Mesenteric fat pad (tissue), 1 donor: ENCODE measurements around the gene TBCD. TPM values are rescaled to one million over a fixed set of nuclear protein-coding genes. Genes with fewer than 3 reads are reported as not detected.

ENCODE experiments used
- DNase-seq: peaks from one replicate; pipeline ENCODE4 v3.0.0-alpha.2; 2020; ENCODE audit warnings: low spot score
- total RNA-seq: library from RNA; stranded (reverse); fragmentation: NEBNext Ultra II Directional; extraction: Animal tissue kit (Norgen Biotek cat#: 25700); gene quantifications from one replicate; pipeline ENCODE4 v1.2.1, GENCODE V29; 2021
- donor health status: DM: yes; HTN: yes; CAD: no.

Gene TBCD
- total RNA-seq, 1 donor from 2014 or later = 128 TPM

DNA sequence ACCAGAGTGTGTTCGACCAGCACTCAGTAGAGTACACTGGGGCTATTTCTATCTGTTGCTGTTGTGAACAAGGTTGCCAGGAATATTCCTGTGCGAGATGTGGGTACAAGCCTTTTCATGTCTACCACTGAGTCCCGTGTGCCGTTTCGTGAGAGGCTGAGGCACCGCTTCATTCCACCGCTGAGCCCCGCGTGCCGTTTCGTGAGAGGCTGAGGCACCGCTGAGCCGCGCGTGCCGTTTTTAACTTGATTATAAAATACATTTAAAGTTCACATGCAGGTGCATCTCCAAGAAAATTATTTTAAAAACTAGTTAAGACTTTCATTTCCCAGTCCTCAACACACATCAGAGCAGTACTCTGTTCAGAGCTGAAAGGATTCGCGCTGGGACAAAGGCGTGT is 166.6 kb downstream of the TBCD start:
- no peak for DNase-seq

DNA sequence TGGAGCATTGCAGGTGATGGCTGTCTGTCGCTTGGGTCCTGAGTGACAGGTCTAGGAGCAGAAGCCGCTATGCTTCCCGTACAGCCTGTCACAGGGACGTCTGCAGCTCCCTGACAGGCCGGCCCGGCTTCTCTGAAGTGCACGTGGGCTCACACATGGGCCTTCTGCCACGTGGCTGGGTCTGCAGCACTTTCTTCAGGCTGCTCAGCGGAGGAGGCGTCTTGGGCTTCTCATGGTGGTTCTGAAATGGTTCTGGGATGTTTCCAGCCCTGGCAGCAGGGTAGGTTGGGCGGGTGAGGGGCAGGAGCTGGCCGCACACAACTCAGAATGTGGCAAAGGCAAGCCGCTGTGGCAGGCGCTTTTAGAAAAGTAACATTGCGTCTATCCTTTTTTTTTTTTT is 168.3 kb downstream of the TBCD start:
- no peak for DNase-seq

DNA sequence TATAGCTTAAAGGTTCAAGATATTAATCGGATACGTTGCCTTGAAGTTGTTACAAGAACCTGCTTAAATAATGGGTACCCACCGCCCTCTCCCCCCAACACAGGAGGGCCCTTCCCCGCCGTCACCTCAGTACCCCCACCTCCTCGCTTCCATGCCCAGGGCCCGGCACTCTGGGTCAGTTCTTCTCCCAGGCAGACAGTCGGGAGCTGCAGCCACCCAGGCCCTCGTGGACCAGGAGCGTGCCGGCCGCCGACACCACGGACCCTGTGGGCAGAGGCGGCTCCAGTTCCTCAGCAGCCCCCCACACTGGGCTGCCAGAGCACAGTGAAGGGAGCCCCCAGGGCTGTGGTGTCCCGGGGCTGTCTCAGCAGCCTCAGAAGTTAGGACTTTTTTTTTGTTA is 168.8 kb downstream of the TBCD start:
- no peak for DNase-seq

DNA sequence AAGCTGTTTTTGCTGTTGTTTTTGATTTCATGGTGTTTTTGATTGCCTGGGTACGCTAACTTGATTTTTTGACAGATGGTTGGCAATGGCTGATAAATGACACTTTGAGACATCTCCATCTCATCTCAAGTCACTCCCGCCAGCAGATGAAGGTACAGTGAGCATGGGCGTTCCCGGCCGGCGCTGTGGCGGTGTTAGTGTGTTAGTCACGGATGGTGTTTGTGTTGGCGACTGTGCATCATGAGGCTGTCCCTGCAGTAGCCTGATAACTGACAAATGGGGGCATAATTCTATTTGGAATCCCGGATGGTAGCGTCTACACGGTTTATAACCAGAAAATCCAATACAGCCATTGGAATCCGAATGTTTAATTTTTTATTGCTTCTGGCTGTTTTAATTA is 169.6 kb downstream of the TBCD start:
- no peak for DNase-seq

DNA sequence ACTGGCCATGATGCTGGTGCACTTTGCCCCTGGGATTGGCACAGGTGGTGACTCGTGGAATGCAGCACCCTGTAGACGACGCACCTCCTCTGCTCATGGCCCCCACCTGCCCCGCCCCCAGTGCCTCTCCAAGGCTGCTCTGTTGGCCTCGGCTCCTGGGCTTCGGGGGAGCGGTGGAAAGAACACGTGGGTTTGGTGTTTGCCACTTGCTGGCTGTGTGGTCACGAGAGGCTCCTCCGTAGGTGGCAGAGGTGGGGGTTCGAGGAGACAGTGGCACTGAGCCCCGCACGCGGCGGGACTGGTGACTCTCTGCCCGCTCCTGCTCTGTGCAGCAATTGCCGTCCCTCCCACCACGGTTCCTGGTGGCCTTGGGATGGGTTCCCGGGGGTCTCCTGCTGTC is 170.8 kb downstream of the TBCD start:
- DNase-seq = no peak

DNA sequence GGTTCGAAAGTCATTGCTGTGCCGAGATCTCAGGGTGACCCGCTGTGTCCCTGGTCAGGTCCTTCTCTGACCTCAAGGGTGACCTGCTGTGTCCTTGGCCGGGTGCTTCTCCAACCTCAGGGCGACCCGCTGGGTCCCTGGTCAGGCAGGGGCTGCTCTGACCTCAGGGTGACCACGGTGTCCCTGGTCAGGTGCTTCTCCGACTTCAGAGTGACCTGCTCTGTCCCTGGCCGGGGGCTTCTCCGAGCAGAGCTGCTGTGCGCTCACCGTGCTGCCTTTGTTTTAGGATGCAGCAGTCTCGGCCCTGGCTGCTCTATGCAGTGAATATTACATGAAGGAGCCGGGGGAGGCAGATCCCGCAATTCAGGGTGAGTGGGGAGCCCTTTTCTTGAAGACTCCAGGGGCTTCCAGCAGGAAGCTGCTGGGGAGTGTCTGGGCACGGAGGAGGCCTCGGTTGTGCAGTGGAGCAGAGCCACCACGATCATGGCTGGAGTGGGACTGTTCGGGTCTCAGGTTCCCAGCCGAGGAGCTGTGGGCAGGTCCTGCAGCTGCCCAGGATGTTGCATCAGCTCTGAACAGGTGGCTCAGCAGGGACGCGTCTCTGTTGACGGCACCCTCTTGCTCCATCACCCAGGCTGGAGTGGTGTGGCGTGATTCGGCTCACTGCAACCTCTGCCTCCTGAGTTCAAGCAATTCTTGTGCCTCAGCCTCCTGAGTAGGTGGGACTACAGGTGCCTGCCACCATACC is 171.7 kb downstream of the TBCD start:
- DNase-seq = no peak

DNA sequence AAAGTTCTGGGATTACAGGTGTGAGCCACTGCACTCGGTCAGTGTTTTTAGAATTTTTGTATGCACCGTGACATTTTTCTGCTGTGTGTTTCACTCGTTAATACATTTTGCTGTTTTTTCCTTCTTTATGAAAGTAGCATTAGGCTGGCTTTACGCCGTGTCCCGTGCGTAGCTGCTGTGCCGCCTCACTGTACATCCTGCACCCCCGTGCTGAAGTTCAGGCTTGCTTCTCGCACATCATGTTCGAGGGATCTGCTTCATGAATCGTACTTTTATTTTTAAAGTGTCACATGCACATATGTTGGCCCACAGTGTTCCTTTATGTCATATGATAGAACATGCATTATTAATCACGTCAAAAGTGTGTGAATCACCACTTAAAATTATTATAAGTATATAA is 172.3 kb downstream of the TBCD start:
- DNase-seq = no peak

DNA sequence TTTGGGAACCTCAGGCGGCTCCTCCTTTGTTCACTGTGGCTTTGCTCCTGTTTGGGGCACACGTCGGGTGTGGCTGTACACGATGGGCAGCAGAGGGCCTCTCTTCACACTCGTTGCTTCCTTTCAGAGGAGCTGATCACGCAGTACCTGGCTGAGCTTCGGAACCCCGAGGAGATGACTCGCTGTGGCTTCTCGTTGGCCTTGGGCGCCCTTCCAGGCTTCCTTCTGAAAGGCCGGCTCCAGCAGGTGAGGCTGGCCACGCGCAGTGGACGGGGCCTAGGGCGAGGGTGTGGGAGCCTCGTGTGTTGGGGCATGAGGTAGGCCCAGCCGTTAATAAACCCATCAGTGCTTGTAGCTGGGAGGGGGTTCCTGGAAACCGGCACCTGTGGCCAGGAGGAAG is 172.9 kb downstream of the TBCD start:
- no peak for DNase-seq

DNA sequence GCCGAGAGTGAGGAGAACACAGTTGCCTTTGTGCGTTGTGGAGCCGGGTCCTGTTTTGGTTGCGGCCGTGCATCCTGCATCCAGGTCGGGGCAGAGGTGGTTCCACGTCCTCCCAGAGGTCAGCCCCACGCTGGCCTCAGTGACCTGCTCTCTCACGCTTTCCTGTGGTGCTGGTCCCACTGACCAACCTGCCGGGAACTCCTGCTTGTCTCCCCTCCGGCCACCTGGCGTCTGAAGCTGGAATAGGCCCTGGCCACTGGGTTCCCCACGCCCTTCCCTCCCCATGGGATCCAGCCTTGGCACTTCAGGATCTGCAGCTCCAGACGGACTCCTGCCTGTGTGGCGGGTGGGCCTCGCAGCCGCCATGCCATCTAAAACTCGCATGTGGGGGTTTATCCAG is 173.5 kb downstream of the TBCD start:
- DNase-seq = no peak

DNA sequence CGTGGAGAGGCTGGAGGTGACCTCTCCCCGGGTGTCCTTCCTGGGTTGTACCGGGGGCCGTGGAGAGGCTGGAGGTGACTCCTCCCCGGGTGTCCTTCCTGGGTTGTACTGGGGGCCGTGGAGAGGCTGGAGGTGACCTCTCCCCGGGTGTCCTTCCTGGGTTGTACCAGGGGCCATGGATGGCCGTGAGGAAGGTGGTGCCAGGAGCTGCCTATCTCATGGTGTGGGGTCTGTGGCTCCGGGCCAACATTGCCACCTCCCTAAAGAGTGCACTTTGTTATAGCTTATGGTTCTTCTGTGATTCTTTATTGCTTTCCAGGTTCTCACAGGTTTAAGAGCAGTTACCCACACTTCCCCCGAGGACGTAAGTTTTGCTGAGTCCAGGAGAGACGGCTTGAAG is 174.2 kb downstream of the TBCD start:
- DNase-seq = no peak

DNA sequence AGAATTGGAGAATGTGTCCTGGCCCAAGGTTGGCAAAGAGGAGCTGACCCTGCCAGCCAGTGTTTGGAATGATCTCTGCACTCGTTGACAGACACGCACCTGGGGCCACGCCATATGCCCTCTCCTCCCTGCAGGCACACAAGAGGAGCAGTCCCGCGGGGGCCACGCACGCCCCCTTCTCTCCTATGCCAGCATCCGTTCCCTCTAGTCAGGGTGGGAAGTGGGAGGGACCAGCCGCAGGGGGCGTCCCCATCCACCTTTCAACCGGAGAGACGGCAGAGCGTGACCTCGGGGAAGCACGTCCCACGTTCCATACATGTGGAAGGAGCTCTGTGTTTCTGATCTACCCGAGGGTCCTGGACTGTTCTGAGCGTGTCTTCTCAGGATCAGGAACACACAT is 174.9 kb downstream of the TBCD start:
- no peak for DNase-seq

DNA sequence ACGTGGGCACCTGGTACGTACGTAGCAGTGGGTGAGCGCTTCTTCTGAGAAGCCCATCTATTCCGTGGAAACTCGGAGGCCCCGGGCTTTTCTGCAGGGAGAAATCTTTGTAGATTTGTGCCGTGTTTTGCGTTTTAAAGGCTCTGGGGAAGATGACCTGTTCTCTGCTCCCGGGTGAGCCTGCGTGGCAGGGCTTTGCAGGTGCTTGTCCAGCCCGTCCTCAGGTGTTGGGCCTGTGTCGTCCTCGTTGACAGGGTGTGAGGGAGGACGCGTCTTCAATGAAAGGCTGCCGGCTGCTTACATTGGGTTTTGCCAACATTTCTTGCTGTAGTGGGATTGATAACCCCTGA is 175.4 kb downstream of the TBCD start:
- no peak for DNase-seq

DNA sequence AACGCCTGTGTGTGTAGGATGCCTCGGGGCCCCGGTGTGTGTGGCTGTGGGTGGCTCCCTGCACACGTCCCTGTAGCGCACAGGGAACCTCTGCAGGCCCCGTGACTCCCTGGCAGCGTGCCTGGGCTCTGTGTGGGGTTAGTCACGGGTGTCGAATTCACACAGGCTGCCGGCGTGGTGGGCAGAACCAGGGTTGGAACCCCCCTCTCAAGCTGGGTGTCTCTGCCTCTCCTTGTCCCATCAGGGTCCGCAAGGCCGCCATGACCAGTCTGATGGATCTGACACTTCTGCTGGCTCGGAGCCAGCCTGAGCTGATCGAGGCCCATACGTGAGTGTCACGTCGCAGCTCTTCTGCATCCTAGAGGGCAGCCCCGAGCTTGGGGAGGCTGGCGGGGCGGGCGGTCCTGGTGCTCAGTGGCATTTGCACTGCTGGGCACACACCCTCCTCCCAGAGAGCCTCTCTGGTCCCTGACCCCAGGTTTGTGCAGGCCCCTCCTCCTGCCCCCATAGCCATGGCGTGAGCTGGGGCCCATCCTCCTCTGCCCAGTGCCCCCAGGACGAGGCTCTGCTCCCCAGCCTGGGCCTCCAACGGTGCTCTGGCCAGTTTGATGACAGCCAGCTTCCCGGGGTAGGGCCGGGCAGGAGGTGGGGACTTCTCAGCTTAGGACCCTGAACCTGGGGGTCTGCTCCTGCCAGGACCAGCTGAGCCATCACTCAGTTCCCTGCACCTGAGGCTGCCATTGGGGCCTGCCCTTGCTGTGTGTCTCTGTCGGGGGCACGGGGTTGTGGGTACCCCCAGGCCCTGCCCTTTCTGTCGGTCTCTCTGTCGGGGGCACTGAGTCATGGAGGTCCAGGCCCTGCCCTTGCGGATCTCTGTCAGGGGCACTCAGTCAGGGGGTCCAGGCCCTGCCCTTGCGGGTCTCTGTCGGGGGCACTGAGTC is 176.1 kb downstream of the TBCD start:
- DNase-seq = no peak

DNA sequence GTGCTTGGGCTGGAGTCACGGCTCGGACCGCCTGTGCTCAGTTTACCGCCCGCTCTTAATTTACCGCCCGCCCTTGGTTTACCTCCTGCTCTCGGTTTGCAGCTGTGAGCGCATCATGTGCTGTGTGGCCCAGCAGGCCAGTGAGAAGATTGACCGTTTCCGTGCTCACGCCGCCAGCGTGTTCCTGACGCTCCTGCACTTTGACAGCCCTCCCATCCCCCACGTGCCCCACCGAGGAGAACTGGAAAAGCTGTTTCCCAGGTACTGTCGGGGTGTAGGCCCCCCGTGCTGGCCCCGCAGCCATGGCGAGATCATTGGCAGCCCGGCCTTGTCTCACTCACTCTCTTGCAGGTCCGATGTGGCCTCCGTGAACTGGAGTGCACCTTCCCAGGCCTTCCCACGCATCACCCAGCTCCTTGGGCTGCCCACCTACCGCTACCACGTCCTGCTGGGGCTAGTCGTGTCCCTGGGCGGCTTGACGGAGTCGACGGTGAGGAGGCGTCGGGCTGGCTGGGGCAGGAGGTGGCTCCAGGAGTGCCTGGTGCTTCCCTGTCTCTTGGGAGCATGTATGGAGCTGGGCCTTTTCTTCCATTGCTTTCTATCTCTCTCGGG is 177.3 kb downstream of the TBCD start:
- peak; percentile 73 for DNase-seq

DNA sequence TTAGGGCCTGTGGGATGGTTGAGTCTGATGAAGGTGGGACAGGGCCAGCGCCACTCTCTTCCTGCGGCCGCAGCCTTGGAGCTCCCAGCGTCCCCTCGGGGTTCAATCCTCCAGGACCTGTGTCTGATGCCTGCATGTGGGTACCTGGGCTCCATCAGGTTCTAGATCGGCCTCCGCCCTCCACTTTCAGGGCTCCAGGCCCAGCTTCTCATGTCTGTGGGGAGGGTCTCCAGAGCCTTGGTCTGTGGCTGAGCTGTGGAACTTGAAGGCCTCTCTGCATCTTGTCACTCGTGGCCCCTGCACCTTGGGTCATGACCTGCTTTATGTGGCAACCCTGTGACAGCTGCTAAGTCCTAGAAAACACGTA is 177.8 kb downstream of the TBCD start:
- no peak for DNase-seq

DNA sequence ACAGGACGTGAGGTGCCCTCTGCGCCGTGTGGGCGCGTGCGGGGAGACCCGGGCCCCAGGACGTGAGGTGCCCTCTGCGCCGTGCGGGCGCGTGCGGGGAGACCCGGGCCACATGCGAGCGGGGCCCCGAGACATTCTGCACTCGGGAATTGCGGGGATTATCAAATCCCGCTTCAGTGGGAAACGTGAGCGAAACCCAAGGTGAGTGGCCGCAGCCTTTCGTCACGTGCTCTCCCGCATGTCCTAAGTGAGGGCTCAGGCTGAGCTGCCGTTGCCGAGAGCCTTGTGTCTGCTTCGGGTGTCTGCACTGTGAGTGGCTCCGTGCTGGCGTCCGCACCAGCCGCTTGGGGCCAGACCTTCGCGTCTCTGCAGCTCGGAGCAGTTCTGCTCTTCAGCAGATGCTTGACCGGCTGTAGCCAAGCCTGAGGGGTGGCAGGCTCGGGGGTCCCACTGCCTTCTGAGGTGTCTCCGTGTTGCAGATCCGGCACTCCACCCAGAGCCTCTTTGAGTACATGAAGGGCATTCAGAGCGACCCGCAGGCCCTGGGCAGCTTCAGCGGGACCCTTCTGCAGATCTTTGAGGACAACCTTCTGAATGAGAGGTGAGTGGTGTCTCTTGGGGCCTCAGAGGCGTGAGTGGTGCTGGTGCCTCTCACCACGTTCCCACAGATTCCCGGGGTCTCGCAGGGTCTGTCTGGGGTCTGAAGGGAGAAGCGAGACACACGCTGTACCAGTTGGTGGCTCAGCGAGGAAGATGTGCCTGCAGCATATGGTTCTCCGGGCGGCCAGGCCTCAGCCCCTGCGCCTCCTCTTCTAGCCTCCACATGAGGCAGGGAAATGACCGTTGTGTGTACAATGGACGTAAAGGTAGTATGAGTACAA is 178.4 kb downstream of the TBCD start:
- DNase-seq = peak; percentile 81

DNA sequence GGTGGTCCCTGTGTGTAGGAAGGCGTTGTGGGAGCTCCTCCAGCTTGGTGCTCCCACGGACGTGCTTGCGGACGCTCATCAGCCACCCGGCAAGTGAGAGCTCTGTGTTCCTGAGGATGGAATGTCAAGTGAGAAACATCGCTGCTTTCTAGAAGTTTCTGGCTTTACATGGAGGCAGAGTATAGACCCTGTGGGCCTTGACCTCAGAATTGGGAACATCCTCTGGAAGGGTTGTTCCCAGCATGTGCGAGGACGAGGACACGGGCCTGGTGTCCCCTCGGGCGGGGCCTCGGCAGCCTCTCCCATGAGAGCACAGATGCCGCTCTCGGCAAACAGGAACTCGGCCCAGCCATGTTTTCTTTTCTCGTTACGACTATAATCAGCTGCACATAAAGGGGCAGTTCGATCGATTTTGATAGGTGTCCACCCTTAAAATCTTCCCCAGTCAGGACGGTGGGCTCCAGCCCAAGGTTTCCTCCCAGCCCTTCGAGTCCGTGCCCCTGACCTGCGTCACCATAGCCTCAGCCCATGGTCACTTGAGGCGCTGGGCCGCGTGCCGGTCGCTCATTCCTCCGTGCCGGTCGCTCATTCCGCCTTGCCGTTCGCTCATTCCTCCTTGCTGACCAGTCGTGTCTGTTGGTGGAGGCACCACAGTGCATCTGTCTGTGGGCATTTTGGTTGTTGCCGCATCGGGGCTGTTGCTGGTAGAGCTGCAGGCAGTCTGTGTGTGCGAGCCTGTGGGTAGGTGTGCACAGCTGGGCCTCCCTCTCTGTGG is 179.2 kb downstream of the TBCD start:
- DNase-seq = peak; percentile 76

DNA sequence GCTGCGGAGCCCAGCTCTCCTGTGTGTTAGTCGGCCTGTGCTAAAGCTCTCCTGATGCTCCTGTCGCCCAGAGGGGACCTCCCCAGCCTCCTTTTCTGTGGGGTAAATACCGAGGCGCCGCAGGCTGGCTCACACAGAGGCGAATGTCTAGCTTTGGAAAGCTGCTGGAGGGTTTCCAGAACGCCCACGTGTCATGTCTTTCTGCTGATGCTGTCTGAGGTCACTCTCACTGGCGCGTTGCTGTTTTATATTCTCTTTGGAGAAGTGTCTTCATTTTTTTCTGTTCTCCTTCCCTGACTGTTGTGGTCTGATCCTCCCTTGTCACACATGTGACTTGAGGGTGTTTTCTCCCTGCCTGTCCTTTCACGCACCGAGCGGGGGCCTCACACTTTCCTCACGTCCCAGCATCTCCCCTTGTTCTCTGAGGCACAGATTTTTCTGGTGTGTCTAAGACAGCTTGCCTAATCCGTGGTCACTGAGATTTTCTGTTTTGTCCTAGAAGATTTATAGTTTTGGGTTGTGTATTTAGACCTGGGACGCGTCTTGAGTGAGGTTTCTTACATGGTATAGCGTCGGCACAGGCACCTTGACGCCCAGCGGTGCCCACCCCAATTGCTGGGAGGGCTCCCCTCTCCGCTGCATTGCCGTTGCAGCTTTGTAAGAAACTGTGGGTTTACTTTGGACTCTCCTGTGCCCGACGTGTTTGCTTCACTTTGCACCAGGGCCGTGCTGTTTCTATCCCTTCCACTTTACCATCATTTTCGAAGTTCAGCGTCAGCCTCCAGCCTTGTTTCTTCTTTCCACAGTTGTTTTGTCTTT is 180.0 kb downstream of the TBCD start:
- DNase-seq = peak; percentile 89

DNA sequence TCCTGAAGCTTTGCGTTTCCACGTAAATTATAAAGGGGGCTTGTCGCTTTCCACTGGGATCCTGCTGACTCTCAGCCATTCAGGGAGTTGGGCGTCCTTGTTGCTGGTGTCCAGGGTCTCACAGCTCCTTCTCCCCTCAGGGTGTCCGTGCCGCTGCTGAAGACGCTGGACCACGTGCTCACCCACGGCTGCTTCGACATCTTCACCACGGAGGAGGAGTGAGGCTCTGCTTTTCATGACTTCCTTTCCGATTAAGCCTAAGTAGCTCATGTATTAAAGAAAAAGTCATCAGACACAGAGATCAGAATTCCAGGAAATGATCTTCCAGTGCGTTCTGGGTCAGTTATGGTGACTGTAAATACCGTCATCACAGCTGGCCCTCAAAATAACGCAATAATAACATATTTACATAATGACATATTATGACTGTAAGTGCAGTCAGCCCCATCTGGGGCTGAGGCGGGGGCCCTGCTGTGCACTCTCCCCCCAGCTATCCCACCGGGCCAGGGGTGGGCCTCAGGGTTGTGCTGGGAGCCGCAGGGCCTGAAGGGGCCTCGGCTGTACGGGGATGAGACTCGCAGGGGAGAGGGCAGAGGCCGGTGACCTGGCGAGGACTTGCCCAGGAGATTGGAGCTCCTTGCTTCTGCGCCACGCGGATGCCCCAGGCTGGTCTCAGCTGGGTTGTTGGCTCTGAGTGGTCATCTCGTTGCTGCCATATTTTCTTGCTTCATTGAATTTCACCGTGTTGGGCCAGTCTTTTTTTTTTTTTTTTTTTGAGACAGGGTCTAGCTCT is 180.8 kb downstream of the TBCD start:
- DNase-seq = peak; percentile 71
